HG03045 (cell line): Measurements from ENCODE around the gene H3-3A.

Experiments used
- ATAC-seq: cut with Tn5 transposase; IDR thresholded peaks from one replicate; pipeline ENCODE4 v1.9.1; 2021; ENCODE audit warnings: mild to moderate bottlenecking, moderate library complexity; ENCODE audit not compliant: unreplicated experiment

The H3-3A gene

DNA sequence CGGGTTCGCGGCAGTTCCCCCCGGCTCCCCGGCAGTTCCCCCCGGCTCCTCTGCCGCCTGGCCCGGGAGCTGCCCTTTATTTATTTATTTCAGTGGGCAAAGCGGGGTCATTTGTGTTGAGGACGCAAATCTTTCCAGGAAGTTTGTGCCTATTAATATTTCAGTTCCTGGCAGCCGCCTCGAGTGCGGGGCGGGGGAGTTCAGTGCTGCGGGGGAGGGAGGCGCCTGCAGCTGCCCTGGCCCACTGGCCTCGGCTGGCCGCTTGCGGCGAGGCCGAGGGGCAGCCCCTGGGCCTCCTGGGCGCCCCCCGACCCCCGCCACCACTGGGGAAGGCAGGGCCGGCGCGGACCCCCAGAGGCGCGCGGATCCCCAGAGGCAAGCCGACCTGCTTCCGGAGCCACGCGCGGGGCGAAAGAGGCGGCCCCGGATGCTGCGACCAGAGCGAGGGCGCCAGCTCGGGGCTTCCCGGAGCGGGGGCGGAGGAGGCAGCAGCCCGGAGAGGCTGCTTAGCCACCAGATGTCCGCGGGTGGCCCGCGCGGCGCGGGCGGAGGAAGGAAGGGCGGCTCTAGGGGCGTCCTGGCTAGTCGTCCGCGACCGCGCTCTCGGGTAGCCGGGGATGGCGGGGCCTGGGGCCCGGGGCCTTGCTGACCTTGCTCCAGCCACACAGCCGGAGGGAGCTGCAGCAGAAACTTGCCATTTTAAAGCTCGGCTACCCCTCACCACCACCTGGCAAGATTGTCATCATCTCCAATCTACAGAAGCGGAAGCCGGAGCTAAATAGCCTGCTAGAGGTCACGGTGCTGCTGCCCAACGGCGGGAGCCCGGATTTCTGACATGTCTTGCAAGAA lies 48.0 kb downstream of the H3-3A start:
- peak; percentile 79 for ATAC-seq

DNA sequence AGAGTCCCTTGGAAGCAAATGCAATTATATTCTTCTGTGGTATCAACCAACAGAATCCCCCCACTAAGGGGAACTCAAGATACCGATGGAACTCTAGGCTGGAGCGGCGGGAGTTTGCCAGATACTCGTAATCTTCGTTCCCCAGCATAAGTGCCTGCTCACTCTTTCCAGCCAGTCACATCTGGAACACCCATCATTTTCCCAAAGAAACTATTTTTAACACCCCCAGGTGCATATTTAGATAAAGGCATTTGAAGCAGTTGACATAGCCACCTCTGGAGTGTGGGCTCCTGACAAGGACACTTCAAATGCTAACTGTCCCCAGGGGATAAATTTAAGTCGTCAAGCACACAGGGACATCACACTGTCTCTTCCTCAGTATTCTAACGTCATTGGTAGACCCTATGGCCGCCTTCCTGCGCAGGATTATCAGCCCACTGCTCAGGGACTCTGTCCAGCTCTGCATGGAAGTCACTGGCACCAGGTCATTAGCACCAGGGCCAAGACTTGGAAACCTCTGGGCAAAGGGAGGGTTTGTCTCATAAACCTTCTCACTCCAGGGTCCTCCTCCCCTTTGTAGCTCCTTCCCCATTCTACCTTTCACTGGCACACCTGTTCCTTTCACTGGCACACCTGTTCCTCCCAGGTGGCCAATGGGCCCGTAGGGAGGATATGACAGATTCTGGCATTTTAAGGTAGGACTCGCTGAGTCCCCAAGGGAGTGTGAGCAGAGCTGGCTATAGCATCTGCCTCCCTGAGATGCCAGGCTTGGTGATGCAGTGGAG lies 48.8 kb downstream of the H3-3A start:
- ATAC-seq, result no peak

DNA sequence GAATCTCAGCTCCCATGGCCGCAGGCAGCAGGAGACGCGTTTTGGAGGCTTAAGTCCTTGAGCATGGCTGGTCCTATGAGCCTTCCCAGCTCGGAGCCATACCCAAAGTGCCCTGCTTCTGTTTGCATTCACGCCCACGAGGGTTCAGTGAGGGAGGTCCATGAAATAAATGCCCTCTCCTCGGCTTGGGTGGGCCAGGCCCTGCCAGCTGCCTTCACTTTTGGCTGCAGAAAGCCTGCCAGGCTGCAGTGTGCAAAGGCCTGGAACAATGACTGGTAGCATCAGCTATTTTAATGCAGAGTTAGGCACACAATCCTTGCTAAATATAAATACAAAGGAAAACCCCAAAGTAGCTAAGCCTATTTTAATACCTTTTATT lies 49.4 kb downstream of the H3-3A start:
- no peak for ATAC-seq

DNA sequence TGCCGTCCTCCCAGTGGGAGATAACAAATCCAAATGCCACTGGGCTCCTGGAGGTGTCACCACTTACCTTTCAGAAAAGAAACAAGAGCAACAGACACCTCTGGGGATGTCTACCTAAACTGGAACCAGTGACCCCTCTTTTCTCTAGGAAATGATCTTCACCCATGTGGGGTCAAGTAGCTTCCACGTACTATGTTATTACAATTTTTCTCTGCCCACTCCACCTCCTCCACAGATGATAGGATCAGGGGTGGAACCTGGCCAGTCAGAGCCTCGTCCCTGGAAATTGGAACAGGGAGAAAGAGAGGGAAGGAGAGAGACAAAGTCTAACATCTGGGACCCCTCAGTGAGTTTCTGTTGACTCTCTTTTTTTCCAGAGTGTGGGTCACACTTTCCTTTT lies 50.1 kb downstream of the H3-3A start:
- ATAC-seq, result no peak

DNA sequence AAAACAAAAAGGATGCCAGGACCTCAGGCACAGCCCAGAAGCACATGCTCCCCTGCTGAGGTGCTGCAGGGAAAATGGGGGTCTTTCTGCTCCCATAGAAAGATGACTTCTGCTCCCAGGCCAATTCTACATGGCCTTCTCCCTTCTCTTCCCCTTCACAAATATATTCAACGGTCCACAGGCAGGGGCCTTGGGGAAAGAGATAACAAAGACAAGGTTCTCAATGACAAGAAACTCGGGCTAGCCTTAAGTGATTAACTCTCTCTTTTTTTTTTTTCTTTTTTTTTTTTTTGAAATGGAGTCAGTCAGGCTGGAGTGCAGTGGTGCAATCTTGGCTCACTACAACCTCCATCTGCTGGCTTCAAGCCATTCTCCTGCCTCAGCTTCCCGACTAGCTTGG lies 54.2 kb downstream of the H3-3A start:
- ATAC-seq, result no peak

DNA sequence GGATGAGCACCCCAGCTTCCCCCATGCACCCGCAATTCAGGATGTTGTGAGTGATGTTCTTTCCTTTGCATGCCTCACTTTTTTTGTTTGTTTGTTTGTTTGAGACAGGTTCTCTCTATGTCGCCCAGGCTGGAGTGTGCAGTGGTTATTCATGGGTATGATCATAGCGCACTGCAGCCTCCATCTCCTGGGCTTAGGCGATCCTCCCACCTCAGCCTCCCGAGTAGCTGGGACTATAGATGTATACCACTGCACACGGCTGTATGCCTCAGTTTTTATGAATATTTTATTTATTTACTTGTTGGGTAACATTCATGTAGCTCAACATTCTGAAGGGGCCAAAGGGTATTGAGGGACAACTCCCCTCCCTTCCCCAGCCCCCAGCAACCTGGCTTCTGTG lies 54.8 kb downstream of the H3-3A start:
- no peak for ATAC-seq

DNA sequence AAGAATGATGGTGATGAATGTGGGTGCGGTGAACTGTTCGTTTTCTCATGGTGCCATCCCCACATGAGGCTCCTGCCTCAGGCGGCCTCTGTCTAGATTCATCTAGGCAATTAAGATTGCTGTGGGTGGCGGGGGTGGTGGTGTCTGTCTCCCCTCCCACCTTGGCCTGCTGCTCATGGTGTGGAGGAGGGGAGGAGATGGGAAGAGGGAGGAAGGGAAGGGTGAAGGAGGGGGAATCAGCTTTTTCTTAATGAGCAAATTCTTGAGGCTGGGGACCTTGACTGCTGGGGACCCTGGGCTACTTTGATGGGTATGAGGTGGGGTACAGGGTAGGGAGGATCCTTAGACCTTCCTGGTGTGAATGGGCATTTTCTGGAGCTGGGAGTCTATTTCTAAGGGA lies 55.8 kb downstream of the H3-3A start:
- ATAC-seq, result no peak

DNA sequence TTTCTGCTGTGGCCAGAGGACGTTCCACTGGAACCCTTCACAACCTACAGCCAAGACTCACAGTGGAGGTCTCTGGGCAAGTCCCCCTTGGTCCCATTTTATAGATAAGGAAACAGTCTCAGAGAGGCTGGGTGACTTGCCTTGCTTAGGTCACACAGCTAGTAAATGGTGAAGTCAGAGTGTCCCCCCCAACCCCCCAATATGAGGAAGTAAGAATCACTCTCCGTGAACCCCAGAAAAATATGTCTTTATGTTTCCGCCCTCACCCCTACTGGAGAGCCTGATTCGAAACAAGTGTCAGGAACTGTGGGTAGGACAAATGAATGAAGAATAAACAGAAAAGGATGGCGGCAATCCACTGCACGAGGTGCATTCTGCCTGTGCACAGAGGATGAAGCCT lies 56.7 kb downstream of the H3-3A start:
- no peak for ATAC-seq

DNA sequence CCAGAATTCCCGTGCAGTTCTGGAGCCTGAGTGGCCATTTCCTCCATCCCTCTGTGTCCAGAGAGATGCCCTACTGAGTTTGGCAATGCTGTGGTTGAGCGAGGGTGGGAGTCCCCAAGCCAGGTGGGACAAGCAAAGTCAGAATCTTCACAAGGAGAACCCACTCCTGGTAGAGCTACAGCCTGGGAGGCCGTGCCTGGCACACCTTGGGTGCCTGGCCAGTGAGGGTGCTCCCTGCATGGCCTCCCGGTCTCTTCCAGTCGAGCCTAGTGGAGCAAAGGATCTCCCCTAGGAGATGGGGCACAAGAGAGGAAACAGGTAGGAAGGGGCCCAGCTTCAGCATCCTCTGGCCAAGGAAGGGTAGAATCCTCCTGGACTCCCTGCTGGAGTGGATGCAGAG lies 57.9 kb downstream of the H3-3A start:
- no peak for ATAC-seq

DNA sequence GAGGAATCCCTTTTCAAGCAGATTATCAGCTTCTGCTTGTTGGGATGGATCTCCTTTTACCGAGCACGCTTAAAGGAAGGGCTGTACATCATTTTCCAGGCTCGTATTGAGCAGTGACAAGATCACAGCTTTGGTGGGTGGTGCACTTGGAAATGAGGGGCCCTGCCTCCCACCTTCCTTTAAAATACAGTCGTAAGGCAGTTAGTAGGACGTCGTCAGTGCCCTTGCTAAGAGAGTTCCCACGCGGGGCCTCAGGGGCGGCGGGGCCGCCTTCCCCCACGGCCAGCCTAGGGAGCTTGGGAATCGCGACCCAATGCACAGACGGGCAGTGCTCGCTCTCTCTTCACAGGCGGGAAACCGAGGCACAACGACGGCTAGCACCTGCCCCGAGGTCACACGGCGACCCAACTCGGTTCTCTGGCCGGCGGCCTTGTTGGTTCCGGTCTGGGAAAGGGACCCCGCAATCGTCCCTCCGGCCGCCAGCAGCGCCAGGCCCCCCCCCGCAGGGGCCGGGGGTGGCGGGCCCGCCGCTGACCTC lies 58.6 kb downstream of the H3-3A start:
- no peak for ATAC-seq
